ENCODE results near the gene DCPS.

Gene DCPS

DNA sequence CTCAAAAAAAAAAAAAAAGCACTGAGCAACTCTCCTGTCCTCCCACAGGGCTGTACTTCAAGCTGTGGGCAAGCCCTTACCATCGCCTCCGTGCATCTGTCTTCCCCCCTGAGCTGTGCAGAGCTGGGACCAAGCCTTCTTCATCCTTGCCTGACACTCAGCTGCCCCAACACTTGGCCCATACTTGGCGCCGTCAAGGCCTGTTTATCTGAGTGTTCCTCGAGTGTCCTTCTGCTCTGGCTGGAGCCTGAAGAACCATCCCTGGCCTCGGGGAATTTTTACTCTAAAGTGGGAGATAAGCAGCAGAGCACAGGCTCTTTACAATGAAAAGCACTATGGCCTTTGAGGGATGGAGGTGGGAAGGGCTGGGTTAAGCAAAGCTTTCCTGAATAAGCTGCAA lies 22.6 kb upstream of the DCPS start:
- no peaks in the 10 kb centered on the region for H3K27me3 ChIP-seq (ENCODE audit: insufficient read depth, low read depth, severe bottlenecking)
- DNase-seq, result no peak
- no peaks in the 10 kb centered on the region for H3K9me3 ChIP-seq (ENCODE audit: severe bottlenecking)
- TF ChIP-seq, protein P1, sequence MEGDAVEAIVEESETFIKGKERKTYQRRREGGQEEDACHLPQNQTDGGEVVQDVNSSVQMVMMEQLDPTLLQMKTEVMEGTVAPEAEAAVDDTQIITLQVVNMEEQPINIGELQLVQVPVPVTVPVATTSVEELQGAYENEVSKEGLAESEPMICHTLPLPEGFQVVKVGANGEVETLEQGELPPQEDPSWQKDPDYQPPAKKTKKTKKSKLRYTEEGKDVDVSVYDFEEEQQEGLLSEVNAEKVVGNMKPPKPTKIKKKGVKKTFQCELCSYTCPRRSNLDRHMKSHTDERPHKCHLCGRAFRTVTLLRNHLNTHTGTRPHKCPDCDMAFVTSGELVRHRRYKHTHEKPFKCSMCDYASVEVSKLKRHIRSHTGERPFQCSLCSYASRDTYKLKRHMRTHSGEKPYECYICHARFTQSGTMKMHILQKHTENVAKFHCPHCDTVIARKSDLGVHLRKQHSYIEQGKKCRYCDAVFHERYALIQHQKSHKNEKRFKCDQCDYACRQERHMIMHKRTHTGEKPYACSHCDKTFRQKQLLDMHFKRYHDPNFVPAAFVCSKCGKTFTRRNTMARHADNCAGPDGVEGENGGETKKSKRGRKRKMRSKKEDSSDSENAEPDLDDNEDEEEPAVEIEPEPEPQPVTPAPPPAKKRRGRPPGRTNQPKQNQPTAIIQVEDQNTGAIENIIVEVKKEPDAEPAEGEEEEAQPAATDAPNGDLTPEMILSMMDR (IDR thresholded peaks at IDR 0.05; ENCODE audit: low read depth, low read length), result no peak
- H3K27ac ChIP-seq, result no peak overlapping the region
- H3K36me3 ChIP-seq, result peaks cover 14% of the 10 kb centered on the region
- no peak overlapping the region for H3K4me3 ChIP-seq (ENCODE audit: low read depth, low read length)

DNA sequence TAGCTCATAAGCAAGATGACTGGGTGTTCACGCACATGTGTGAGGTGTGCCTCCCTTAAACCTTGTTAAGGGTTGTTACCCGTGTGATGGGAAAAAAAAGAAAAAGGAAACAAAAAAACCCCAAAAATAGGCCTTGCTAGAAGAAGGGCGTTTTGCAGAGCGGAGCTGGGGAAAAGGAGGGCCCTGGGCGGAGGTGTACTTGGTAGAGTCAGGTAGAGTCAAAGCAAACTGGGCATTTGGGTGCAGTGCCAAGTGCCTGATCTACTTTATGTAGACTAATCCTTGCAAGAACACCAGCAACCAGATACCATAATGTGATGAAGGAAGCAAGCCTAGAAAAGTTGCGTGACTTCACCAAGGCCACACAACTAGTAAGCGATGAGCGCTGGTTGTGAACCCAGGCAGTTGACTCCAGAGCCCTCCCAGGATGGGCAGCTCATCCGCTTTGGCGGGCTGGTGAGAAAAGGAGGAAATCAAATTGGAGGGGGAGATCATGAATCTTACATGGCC lies 22.1 kb upstream of the DCPS start:
- H3K4me3 ChIP-seq (ENCODE audit: low read depth, low read length), result no peak overlapping the region; the same call in 1 of the 2 replicates
- no peak for DNase-seq
- TF ChIP-seq, protein P1 (IDR thresholded peaks at IDR 0.05; ENCODE audit: low read depth, low read length), result no peak
- peak overlapping the region; percentile 86; the same call in 1 of the 2 replicates for H3K27ac ChIP-seq
- no peaks in the 10 kb centered on the region for H3K27me3 ChIP-seq (ENCODE audit: insufficient read depth, low read depth, severe bottlenecking)
- peaks cover 10% of the 10 kb centered on the region for H3K36me3 ChIP-seq
- no peaks in the 10 kb centered on the region for H3K9me3 ChIP-seq (ENCODE audit: severe bottlenecking)

GRCh38 chr11:126282361-126282735 lies 21.5 kb upstream of the DCPS start:
- TF ChIP-seq, protein P1 (IDR thresholded peaks at IDR 0.05; ENCODE audit: low read depth, low read length), result no peak
- H3K36me3 ChIP-seq, result peaks cover 5% of the 10 kb centered on the region
- H3K27me3 ChIP-seq (ENCODE audit: insufficient read depth, low read depth, severe bottlenecking), result no peaks in the 10 kb centered on the region
- DNase-seq, result peak; percentile 51
- H3K9me3 ChIP-seq (ENCODE audit: severe bottlenecking), result no peaks in the 10 kb centered on the region
- peak overlapping the region; percentile 60 for H3K4me3 ChIP-seq (ENCODE audit: low read depth, low read length)
- H3K27ac ChIP-seq, result peak overlapping the region; percentile 86

DNA sequence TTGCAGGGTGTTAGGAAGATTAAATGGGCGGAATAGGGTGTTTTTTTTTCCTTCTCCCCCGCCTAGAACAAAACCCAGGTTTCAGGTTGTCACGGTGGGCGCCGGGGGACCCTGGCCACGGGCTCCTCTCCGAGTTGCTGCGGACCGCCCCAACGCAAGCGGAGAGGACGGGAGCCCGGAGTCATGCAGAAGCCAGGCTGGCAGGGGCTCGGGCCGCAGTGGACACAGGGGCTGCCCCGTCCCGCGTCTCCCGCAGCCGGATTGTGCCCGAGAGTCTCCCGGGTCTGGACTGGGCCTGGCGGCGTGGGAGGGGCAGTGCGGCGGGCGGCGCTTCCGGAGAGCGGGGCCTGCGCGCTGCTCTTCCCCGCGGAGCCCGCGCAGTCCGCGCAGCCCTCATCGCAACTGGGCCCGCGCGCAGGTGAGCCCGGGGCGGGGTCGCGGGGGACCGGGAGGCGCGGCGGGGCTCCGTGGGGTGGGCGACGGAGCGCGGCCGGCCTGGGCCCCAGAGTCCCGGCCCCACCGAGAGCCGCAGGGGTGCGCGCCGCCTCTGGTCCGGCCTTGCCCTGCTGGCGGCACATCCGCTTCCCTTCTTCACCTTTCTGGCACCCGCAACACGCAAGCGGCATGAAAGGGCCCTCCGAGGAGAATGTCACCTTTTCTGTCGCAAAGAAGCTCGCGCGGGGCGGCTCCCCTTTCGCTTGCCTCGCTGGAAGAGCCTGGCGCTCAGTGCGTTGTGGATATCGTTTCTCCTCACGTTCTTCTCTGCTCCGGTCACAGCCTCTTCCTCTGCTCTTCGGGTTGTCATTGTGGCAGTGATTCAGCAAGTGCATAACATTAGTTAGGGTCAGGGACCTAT lies 20.9 kb upstream of the DCPS start, which contains the start of gene TIRAP:
Gene TIRAP, plus strand, starts transcription at position 358 of the 856 bp plus-strand sequence. CDS start 7,802 bp downstream, outside the sequence.
- peak; percentile 69 for DNase-seq
- H3K9me3 ChIP-seq (ENCODE audit: severe bottlenecking), result no peaks in the 10 kb centered on the region
- peak within 1 kb of the TSS; percentile 86 for H3K27ac ChIP-seq
- H3K27me3 ChIP-seq (ENCODE audit: insufficient read depth, low read depth, severe bottlenecking), result no peaks in the 10 kb centered on the region
- TF ChIP-seq, protein P1 (IDR thresholded peaks at IDR 0.05; ENCODE audit: low read depth, low read length), result no peak
- H3K4me3 ChIP-seq (ENCODE audit: low read depth, low read length), result peak within 1 kb of the TSS; percentile 60
- no peaks in the 10 kb centered on the region for H3K36me3 ChIP-seq

GRCh38 chr11:126284829-126285228 lies 19.0 kb upstream of the DCPS start:
- no peaks in the 10 kb centered on the region for H3K9me3 ChIP-seq (ENCODE audit: severe bottlenecking)
- no peak overlapping the region for H3K4me3 ChIP-seq (ENCODE audit: low read depth, low read length)
- no peaks in the 10 kb centered on the region for H3K27me3 ChIP-seq (ENCODE audit: insufficient read depth, low read depth, severe bottlenecking)
- TF ChIP-seq, protein P1 (IDR thresholded peaks at IDR 0.05; ENCODE audit: low read depth, low read length), result no peak
- H3K36me3 ChIP-seq, result no peaks in the 10 kb centered on the region
- DNase-seq, result no peak
- no peak overlapping the region for H3K27ac ChIP-seq

Data from WERI-Rb-1 (cell line).